WTC11 (cell line): ENCODE measurements around the gene CNTFR. TPM values are rescaled to one million over a fixed set of nuclear protein-coding genes. Genes with fewer than 3 reads are reported as not detected.

Source experiments
- AFF4 ChIP-seq: sonication (generic); formaldehyde crosslinking; IDR thresholded peaks from 2 replicates; pipeline ENCODE4 v1.8.1; 2023; ENCODE audit warnings: mild to moderate bottlenecking, missing genetic modification reagents, borderline replicate concordance
- ATF1 ChIP-seq: sonication (generic); formaldehyde crosslinking; IDR thresholded peaks from 2 replicates; pipeline ENCODE4 v1.8.1; 2023; ENCODE audit warnings: mild to moderate bottlenecking, moderate library complexity, missing genetic modification reagents
- CREB1 ChIP-seq: sonication (generic); formaldehyde crosslinking; IDR thresholded peaks from 2 replicates; pipeline ENCODE4 v1.8.0; 2023; ENCODE audit warnings: mild to moderate bottlenecking, missing genetic modification reagents
- CREM ChIP-seq: sonication (generic); formaldehyde crosslinking; IDR thresholded peaks from 2 replicates; pipeline ENCODE4 v1.8.1; 2022; ENCODE audit warnings: mild to moderate bottlenecking, missing genetic modification reagents, moderate library complexity
- E2F5 ChIP-seq: sonication (generic); formaldehyde crosslinking; IDR thresholded peaks from 2 replicates; pipeline ENCODE4 v1.8.1; 2022; ENCODE audit warnings: mild to moderate bottlenecking, moderate library complexity, missing genetic modification reagents
- GABPB1 ChIP-seq: sonication (generic); formaldehyde crosslinking; IDR thresholded peaks from 2 replicates; pipeline ENCODE4 v1.8.1; 2023; ENCODE audit warnings: mild to moderate bottlenecking, missing genetic modification reagents
- IRF1 ChIP-seq: sonication (generic); formaldehyde crosslinking; IDR thresholded peaks from 2 replicates; pipeline ENCODE4 v1.8.0; 2023; ENCODE audit warnings: missing genetic modification reagents
- IRF2 ChIP-seq: sonication (generic); formaldehyde crosslinking; IDR thresholded peaks from 2 replicates; pipeline ENCODE4 v1.8.0; 2022; ENCODE audit warnings: low read depth, missing genetic modification reagents, borderline replicate concordance
- MAX ChIP-seq: sonication (generic); formaldehyde crosslinking; IDR thresholded peaks from 2 replicates; pipeline ENCODE4 v1.8.0; 2022; ENCODE audit warnings: mild to moderate bottlenecking, missing genetic modification reagents
- NFE2L1 ChIP-seq: sonication (generic); formaldehyde crosslinking; IDR thresholded peaks from 2 replicates; pipeline ENCODE4 v1.8.1; 2023; ENCODE audit warnings: missing genetic modification reagents
- NR1H2 ChIP-seq: sonication (generic); formaldehyde crosslinking; IDR thresholded peaks from 2 replicates; pipeline ENCODE4 v1.9.0; 2021; ENCODE audit warnings: mild to moderate bottlenecking, moderate library complexity, missing genetic modification reagents
- NR2C2 ChIP-seq: sonication (generic); formaldehyde crosslinking; IDR thresholded peaks from 2 replicates; pipeline ENCODE4 v1.8.0; 2022; ENCODE audit warnings: mild to moderate bottlenecking, missing genetic modification reagents
- PREB ChIP-seq: sonication (generic); formaldehyde crosslinking; IDR thresholded peaks from 2 replicates; pipeline ENCODE4 v1.8.1; 2022; ENCODE audit warnings: mild to moderate bottlenecking, missing genetic modification reagents, moderate library complexity, borderline replicate concordance
- SMAD3 ChIP-seq: sonication (generic); formaldehyde crosslinking; IDR thresholded peaks from 2 replicates; pipeline ENCODE4 v1.8.0; 2022; ENCODE audit warnings: missing genetic modification reagents, mild to moderate bottlenecking, borderline replicate concordance
- SMAD4 ChIP-seq: sonication (generic); formaldehyde crosslinking; IDR thresholded peaks from 2 replicates; pipeline ENCODE4 v1.8.0; 2022; ENCODE audit warnings: mild to moderate bottlenecking, missing genetic modification reagents
- SP1 ChIP-seq: sonication (generic); formaldehyde crosslinking; conservative IDR thresholded peaks from 2 replicates; pipeline ENCODE4 v1.8.1; 2022; ENCODE audit warnings: missing genetic modification reagents
- TP53 ChIP-seq: sonication (generic); formaldehyde crosslinking; IDR thresholded peaks from 2 replicates; pipeline ENCODE4 v1.8.1; 2023; ENCODE audit warnings: mild to moderate bottlenecking, missing genetic modification reagents
- ZBTB21 ChIP-seq: sonication (generic); formaldehyde crosslinking; IDR thresholded peaks from 2 replicates; pipeline ENCODE4 v1.8.1; 2023; ENCODE audit warnings: mild to moderate bottlenecking, missing genetic modification reagents, borderline replicate concordance
- ZMAT4 ChIP-seq: fragments of 250-450 bp; sonication (Bioruptor Pico); IDR thresholded peaks from 2 replicates; pipeline ENCODE4 v1.9.0; 2021; ENCODE audit warnings: mild to moderate bottlenecking
- ZNF232 ChIP-seq: sonication (generic); formaldehyde crosslinking; IDR thresholded peaks from 2 replicates; pipeline ENCODE4 v1.8.0; 2022; ENCODE audit warnings: mild to moderate bottlenecking, missing genetic modification reagents
- ZNF263 ChIP-seq: sonication (generic); formaldehyde crosslinking; IDR thresholded peaks from 2 replicates; pipeline ENCODE4 v1.8.1; 2022; ENCODE audit warnings: low read depth, mild to moderate bottlenecking, moderate library complexity, missing genetic modification reagents
- ZNF281 ChIP-seq: sonication (generic); formaldehyde crosslinking; IDR thresholded peaks from 2 replicates; pipeline ENCODE4 v1.8.0; 2023; ENCODE audit warnings: mild to moderate bottlenecking, missing genetic modification reagents
- ZNF532 ChIP-seq: fragments of 250-450 bp; sonication (Bioruptor Pico); IDR thresholded peaks from 2 replicates; pipeline ENCODE4 v1.9.0; 2021; ENCODE audit warnings: mild to moderate bottlenecking, borderline replicate concordance
- total RNA-seq: library from RNA; stranded (reverse); gene quantifications from 3 replicates; pipeline ENCODE4 v1.2.3, GENCODE V29; 2021

Gene CNTFR
- total RNA-seq, 1 experiment from 2014 or later: 18.0 TPM

GRCh38 chr9:34637356-34638137 lies 48.0 kb upstream of the CNTFR start, which contains the start of gene SIGMAR1 (continued):
- TF ChIP-seq CREB1 (CRISPR knock-in tag): peak; percentile 85
- TF ChIP-seq SMAD3 (CRISPR knock-in tag): peak; percentile 67; the same call in 1 of the 2 replicates
- peak; percentile 59 for TF ChIP-seq ZBTB21 (CRISPR knock-in tag)
- peak; percentile 91 for TF ChIP-seq E2F5 (CRISPR knock-in tag)
- 0 out of 2 replicates have a peak, but pooled peaks have one; percentile 15 for TF ChIP-seq ZNF281
- TF ChIP-seq CREM (CRISPR knock-in tag): peak; percentile 84; the same call in 1 of the 2 replicates
- TF ChIP-seq PREB (CRISPR knock-in tag): no peak
- TF ChIP-seq SMAD4 (CRISPR knock-in tag): peak; percentile 86; the same call in 1 of the 2 replicates
- no peak for TF ChIP-seq ZNF532
- no peak; the same call in 1 of the 2 replicates for TF ChIP-seq ZNF232 (CRISPR knock-in tag)
- peak; percentile 9; the same call in 1 of the 2 replicates for TF ChIP-seq GABPB1
- TF ChIP-seq TP53 (CRISPR knock-in tag): peak; percentile 91
- peak; percentile 49; the same call in 1 of the 2 replicates for TF ChIP-seq ZNF263 (CRISPR knock-in tag)
- peak; percentile 74; the same call in 1 of the 2 replicates for TF ChIP-seq NR1H2 (CRISPR knock-in tag)
- 0 out of 2 replicates have a peak, but pooled peaks have one; percentile 76 for TF ChIP-seq IRF1
- peak; percentile 82 for TF ChIP-seq ATF1 (CRISPR knock-in tag)
- 0 out of 2 replicates have a peak, but pooled peaks have one; percentile 57 for TF ChIP-seq NR2C2 (CRISPR knock-in tag)
- peak; percentile 95 for TF ChIP-seq MAX (CRISPR knock-in tag)
- no peak for TF ChIP-seq ZMAT4
- peak; percentile 61; the same call in 1 of the 2 replicates for TF ChIP-seq NFE2L1 (CRISPR knock-in tag)
- TF ChIP-seq SP1 (CRISPR knock-in tag): peak; percentile 99
- TF ChIP-seq IRF2 (CRISPR knock-in tag): no peak
- TF ChIP-seq AFF4 (CRISPR knock-in tag): 0 out of 2 replicates have a peak, but pooled peaks have one; percentile 60
